ENCODE data around the gene NFIB.
A peak's percentile ranks its signal among the peaks of the same experiment; 100 is the strongest.

NFIB gene

DNA sequence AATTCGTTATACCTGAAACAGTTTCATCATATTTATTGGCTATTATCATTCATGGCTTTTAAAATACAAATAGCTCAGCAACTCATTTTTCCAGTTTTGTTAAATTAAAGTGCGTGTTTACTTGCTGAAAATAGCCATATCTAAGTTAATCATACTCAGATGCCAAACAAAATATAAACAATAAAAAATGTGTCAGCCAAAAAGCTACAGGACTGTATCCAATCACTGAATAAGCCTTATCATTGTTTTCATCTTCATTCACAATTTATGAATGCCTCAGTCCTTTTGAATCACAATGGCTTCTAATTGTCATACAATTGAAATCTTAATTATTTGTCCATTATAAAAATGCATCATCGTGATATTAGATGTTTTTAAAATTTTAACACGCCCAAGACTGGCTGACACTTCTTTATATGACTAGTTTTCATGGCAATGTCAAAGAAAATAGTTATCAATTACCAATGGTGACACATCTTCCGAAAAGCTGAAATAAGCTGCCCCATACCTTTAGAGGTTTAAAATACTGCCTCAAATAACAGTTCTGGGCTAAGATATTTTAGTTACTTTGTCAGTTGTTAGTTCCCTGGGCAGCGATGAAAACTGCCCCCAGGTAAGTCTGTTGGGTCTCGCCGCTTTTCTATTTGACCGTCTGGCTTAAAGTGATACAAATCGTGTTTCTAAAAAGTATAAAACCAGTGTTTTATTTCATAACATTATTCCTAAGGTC is 1.8 kb downstream of the NFIB start:
- peak; percentile 33 for FAIRE-seq
- no peak for TF ChIP-seq POLR2A (IDR thresholded peaks at IDR 0.05; ENCODE audit: low read depth, low read length)
- no peak for DNase-seq (ENCODE audit: insufficient read length, low spot score)

DNA sequence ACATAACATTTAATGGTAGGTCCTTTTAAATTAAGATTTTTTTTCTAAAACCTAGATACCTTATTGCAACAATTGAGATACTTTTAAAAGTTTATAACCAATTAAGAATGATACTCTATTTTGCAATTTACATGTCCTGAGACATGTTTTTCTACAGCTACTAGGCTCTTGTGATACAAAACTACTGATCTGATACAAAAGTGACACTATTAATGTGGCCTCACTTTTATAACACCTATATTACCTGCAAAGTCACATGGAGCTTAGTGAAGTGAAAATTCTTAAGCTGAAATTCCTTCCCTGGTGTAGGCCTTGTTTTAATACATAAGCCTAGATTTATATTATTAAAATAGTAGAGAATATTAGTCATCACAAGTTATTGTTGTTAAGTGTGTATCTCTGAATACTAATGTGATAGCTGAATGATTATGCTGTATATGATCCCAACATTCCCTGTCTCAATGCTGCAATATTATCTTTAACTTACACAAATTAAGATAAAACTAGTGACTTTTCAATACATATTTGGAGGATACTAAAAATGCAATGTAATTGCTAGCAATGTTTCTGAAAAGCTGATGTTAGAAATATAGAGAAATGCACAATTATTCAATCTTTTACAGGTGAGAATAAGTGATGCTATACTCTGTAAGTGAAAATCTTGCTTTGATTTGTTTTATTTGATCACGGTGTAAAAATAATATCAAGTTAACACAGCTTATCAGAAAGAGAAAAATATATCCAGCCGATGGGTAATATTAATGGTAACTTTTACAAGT is 2.6 kb downstream of the NFIB start:
- FAIRE-seq (peak; percentile 36), DNase-seq (ENCODE audit: insufficient read length, low spot score) (no peak)
- TF ChIP-seq POLR2A (IDR thresholded peaks at IDR 0.05; ENCODE audit: low read depth, low read length) = no peak

DNA sequence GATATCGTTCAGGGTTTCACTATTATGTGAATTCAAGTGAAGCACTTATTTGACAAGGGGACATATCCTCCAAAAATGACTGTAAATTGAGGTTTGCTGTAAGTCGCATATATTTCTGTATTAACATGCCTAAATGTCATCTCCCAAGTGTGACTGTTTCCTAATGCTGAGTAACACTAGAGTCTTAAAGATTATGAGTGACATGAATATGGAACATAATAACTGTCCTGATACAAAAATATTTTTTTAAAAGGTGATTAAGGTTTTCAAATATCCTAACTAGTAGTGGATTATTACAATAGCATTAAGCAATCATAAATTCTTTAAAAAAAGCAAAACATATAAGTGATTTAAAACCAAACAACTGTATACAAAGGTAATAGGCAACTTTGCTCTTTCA is 3.6 kb downstream of the NFIB start:
- DNase-seq (ENCODE audit: insufficient read length, low spot score) (no peak), FAIRE-seq (no peak)
- no peak for TF ChIP-seq POLR2A (IDR thresholded peaks at IDR 0.05; ENCODE audit: low read depth, low read length)

DNA sequence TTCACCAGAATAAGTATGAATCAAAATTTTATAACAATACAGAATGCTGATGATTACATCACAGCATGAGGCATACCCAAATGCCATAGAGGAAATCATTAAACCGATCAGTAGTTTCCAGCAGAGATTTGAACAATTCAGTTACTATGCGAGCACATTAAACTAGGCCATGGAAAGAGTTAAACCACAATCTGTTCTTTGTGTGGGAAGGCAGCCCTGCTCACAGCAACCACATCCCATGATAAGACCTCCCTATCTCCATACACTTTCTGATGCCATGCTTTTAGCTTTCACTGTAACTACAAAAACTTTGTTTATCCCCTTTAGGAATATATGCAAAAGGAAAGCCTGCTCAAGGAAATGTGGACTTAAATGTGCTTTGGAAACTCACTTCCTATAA is 4.5 kb downstream of the NFIB start:
- no peak for TF ChIP-seq POLR2A (IDR thresholded peaks at IDR 0.05; ENCODE audit: low read depth, low read length)
- FAIRE-seq (peak; percentile 95), DNase-seq (ENCODE audit: insufficient read length, low spot score) (no peak)

DNA sequence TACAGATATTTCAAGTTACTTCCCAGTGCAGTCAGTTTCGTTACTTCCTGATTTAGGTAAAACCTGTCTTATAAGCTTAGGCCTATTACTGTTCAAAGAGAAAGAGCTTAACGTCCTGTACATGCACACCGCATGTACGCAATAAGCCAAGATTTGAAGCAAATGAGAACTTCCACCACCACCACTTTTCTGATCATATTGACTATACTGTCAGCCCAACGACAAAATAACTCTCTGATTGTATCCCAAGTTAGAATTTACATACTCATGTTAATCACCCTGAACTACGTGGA is 5.1 kb downstream of the NFIB start:
- FAIRE-seq (no peak), DNase-seq (ENCODE audit: insufficient read length, low spot score) (no peak)
- TF ChIP-seq POLR2A (IDR thresholded peaks at IDR 0.05; ENCODE audit: low read depth, low read length) = no peak

DNA sequence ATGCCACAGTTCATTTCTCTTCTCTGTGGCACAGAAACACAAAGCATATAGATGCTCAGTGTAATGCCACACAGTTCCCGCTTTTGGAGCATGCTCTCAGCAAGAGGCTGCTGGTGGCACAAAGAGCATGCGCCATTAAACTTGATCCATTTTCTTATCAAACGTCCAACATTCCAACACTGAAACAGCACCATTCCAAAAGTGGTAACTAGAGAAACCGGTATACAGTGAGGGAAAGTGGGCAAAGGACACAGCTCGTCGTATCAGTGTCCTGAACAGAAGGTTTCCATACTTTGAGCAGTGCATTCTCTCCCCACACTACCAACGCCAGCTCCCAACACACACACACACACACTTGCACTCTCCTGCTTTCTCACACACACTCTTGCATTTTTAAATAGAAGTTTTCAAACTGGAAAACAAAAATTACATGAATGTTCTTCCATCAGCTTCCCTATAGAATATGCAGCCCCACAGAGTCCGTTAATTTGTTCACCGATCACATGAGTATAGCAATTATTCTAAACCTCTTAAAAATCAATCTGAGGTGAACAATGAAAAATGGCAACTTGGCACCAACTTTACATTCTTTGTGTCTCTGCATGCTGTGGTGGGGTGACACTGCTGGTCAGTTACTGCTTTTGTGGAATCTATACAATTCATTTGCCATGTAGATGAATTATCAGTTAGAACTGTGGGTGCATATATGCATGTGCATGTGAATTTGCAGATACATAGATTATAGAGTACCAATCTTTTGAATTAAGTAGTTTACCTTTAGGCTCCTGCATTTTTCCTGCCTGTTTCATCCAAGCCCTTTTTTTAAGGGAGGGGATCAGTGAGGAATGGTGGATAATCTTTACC is 5.7 kb downstream of the NFIB start:
- FAIRE-seq (peak; percentile 11), DNase-seq (ENCODE audit: insufficient read length, low spot score) (no peak)
- TF ChIP-seq POLR2A (IDR thresholded peaks at IDR 0.05; ENCODE audit: low read depth, low read length) = no peak

DNA sequence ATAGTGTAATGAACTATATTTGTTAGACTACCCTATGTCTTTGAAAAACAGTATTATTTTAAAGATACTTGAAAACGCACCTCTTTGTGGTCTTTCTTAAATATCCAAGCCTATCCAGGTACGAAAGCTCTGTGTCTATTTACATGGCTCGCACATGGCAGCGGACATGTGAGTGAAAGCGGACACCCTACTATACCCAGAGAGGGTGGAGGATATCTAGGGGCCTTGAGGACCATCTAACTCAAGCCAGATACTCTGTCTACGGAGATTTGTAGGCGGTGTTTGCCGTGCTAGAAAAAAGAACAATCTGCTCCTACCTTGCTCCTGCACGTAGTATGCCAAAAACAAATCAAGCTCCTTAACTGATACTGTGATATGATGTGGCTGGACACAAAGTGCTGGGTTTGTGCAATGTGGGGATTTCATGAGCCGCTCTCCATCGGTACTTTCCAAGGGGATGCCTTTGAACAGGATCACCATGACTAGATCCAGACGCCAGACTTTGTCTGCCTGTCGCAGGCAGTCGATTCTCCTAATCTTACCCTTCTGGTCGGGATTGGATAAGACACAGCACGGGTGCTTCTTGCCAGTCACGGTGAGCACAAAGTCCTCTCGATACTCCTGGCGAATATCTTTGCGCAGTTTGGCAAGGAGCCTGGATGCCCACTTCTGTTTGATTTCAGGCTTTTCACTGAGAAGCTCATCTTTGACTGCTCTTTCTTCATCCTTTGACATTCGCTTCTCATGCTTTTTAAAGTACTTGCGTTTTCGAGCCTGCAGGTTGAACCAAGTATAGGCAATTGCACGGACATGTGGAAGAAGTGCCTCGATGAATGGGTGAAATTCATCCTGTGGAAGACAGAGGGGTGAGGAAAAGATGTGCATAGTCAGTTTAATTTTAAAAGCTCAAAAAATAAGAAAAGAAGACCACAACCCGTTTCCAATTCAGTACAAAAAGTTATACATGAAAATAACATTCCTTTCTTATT is 7.0 kb downstream of the NFIB start:
- TF ChIP-seq POLR2A (IDR thresholded peaks at IDR 0.05; ENCODE audit: low read depth, low read length) = no peak
- DNase-seq (ENCODE audit: insufficient read length, low spot score) (no peak), FAIRE-seq (no peak)

DNA sequence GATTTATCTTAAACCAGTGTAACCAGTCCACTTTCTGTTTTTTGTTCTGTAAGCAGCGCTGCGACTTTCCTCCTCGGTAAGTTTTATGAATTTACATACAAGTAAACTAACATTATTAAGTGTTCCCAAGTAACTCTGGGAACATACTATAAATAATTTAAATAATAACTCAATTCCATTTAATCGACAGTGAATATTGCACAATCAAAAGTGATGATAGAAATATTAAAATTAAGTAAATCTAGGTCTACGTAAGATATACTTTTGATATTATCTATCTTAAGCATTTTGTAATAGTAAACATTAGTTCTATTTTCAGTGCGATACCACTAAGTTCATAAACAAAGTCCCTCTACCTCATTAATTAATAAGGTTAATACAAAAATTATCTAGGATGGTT is 7.8 kb downstream of the NFIB start:
- no peak for FAIRE-seq
- TF ChIP-seq POLR2A (IDR thresholded peaks at IDR 0.05; ENCODE audit: low read depth, low read length) = no peak
- DNase-seq (ENCODE audit: insufficient read length, low spot score) = no peak

DNA sequence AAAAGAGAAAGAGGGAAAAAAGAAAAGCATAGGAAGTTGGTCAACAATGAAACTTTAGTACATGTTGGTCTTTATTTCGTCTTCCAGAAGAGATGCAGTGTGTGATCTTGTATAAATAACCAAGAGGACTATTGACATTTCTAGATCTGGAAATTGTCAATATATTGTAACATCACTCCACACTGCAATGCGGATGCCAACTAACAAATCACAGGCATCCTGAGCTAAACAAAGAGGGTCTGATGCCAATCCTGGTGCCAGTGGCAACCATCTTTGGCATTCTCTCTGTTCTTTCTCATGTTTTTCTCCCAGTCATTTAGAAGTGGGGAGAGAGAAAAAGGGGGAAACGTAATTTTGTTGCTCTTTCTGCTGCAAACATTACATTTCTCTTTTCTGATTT is 9.7 kb downstream of the NFIB start:
- no peak for TF ChIP-seq POLR2A (IDR thresholded peaks at IDR 0.05; ENCODE audit: low read depth, low read length)

DNA sequence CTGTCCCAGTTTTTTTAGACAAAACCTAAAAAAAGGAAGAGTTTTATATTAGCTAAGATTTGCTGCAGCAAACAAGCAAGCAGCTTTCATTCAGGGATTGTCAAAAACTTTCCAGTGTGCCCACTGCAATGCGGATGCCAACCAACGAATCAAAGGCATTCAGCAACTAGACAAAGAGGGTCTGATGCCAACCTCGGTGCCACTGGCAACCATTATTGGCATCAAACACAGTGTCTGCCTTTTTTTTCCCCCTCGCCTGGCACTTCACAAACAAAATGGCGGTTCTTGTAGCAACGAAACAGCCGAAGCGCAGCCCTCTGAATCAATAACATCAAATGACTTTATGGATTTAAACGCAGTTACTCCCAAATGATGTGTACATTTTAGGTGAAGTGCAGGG is 10.4 kb downstream of the NFIB start:
- TF ChIP-seq POLR2A (IDR thresholded peaks at IDR 0.05; ENCODE audit: low read depth, low read length) = no peak
- FAIRE-seq (no peak), DNase-seq (ENCODE audit: insufficient read length, low spot score) (no peak)

More for the DNA sequence above, 9.7 kb downstream of the NFIB start:
- no peak for DNase-seq (ENCODE audit: insufficient read length, low spot score)
- no peak for FAIRE-seq

DNA sequence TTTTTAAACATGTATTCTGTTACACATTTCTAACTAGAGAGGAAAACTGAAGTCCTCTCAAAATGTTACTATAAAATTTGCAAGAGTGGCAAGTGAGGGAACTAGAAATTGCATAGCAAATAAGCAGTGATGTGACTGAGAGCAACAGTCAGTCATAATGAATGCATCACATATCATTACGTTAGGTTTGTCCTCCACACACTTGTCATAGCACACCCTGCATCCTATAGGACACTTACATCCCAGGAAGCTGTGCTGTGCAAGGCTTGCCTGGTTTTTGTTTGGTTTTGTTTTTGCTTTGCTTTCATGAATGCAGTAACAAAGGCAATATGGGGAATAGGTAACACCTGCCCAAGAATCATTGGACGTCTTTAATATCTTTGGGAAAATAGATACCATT is 10.8 kb downstream of the NFIB start:
- no peak for DNase-seq (ENCODE audit: insufficient read length, low spot score)
- peak; percentile 15 for FAIRE-seq
- TF ChIP-seq POLR2A (IDR thresholded peaks at IDR 0.05; ENCODE audit: low read depth, low read length) = no peak

DNA sequence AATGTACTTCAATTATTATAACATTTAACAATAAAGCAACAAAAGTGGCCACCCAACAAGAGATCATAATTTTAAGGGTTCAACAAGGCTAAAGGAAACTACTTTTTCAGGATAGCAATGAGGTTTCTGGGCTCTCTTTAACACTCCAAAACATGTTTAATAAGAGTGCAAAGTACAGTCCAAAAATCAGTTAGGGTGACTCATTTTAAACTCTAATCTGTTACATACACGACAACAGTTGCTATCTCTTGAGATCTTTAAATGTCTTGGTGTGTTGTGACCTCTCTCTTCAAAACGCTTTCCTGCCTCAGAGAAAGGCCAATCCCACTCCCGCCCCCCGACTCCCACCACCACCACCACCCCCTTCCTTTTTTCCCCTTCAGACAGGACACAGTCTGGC is 11.5 kb downstream of the NFIB start:
- TF ChIP-seq POLR2A (IDR thresholded peaks at IDR 0.05; ENCODE audit: low read depth, low read length) = no peak
- FAIRE-seq (peak; percentile 68), DNase-seq (ENCODE audit: insufficient read length, low spot score) (no peak)

DNA sequence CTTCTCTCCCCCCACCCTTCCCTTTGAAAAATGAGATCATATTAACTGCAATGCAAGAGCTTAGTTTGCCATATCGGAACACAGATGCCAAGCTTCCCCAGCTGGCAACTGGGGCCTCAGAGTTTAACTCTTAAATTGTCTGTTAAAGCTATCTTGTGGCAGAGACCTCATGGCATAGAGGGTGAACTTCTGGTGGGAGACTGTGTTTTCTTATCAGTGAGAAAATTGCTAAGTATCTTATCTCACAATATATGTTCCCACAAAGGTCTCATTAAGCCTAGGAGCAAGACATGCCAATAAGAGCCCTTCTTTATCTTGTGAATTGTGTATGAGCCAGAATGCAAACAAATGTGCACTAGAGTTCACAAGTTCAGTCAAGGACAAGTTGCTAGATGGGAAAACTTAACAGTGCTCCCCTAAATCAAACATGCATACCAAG is 12.3 kb downstream of the NFIB start:
- DNase-seq (ENCODE audit: insufficient read length, low spot score) (no peak), FAIRE-seq (no peak)
- no peak for TF ChIP-seq POLR2A (IDR thresholded peaks at IDR 0.05; ENCODE audit: low read depth, low read length)
